HepG2 (cell line): ENCODE data around the gene PIGZ. TPM values are rescaled to one million over a fixed set of nuclear protein-coding genes. Genes with fewer than 3 reads are reported as not detected.

Experiments used
- ATAC-seq: fragments of 200-7000 bp; cut with Tn5 transposase; 3 replicates; pipeline ENCODE4 v1.9.1; 2020; ENCODE audit warnings: mild to moderate bottlenecking, moderate library complexity
- BruUV-seq: library from RNA; stranded (reverse); fragments of 400-500 nt; replicated peaks from 2 replicates; lab custom pipeline; 2021; lab: Mats Ljungman, UMichigan
- CTCF ChIA-PET: fragments of 300-600 bp; formaldehyde crosslinking; extraction: SDS; loops from one replicate; lab custom pipeline; 2021; ENCODE audit warnings: low total read pairs, inconsistent platforms, low intra/inter-chr PET ratio; lab: Yijun Ruan, JAX
- POLR2A ChIA-PET: fragments of 350-600 bp; sonication (Branson Sonifier 250); formaldehyde crosslinking; loops from one replicate; lab custom pipeline; 2020; ENCODE audit warnings: antibody characterized with exemption, inconsistent platforms; lab: Yijun Ruan, JAX
- DNase-seq: peaks from one replicate; pipeline ENCODE4 v3.0.0-alpha.2; 2015; ENCODE audit warnings: low spot score
- FAIRE-seq: peaks from 3 replicates; lab custom pipeline; 2011; peaks lifted over from hg19 to GRCh38; lab: Jason Lieb, UNC
- H2AFZ ChIP-seq: one replicate; pipeline ENCODE4 v1.6.1; 2011; ENCODE audit warnings: low read length, inconsistent platforms
- H3K27ac ChIP-seq: fragments of 300-600 bp; 3 replicates; pipeline ENCODE4 v1.8.0; 2011; ENCODE audit warnings: mixed run types, mild to moderate bottlenecking, mixed read lengths, low read length, inconsistent platforms; ENCODE audit not compliant: insufficient read depth; ENCODE audit errors: extremely low read length
- H3K27me3 ChIP-seq, 2 experiments: fragments of 200-600 bp in 1 of 2; 2 replicates in 1 of 2; 3 replicates in 1 of 2; pipeline versions ENCODE4 v1.6.0 to v1.8.0; 2011; ENCODE audit warnings: low read length in 2 of 2, mild to moderate bottlenecking in 2 of 2, moderate library complexity in 2 of 2, inconsistent platforms in 1 of 2; ENCODE audit not compliant: insufficient read depth in 2 of 2, control insufficient read depth in 1 of 2
- H3K36me3 ChIP-seq, 2 experiments: fragments of 200-600 bp in 1 of 2; replicated peaks in 1 of 2; 2 replicates in 1 of 2; 3 replicates in 1 of 2; pipeline versions ENCODE4 v1.5.1 to v1.8.0; 2011; ENCODE audit warnings: low read length in 2 of 2, inconsistent platforms in 1 of 2; ENCODE audit not compliant: insufficient read depth in 2 of 2, control insufficient read depth in 1 of 2
- H3K4me1 ChIP-seq: 2 replicates; pipeline ENCODE4 v1.5.1; 2012; ENCODE audit warnings: low read length, inconsistent platforms; ENCODE audit not compliant: insufficient read depth
- H3K4me2 ChIP-seq: 2 replicates; pipeline ENCODE4 v1.6.0; 2011; ENCODE audit warnings: low read depth, low read length, inconsistent platforms
- H3K4me3 ChIP-seq, 3 experiments: fragments of 200-600 bp in 1 of 3; sonication (generic), shearing (Covaris generic) in 1 of 3; replicated peaks in 1 of 3; 2 replicates each; pipeline ENCODE4 v1.5.1; 2011 to 2016; ENCODE audit warnings: low read length in 3 of 3, inconsistent platforms in 2 of 3, low read depth in 2 of 3, mild to moderate bottlenecking in 2 of 3, control low read depth in 1 of 3, mixed read lengths in 1 of 3; ENCODE audit not compliant: insufficient read depth in 1 of 3
- H3K79me2 ChIP-seq: one replicate; pipeline ENCODE4 v1.6.1; 2011; ENCODE audit warnings: low read length, inconsistent platforms; ENCODE audit not compliant: insufficient read depth
- H3K9ac ChIP-seq: 2 replicates; pipeline ENCODE4 v1.6.0; 2011; ENCODE audit warnings: mild to moderate bottlenecking, low read depth, low read length, inconsistent platforms; ENCODE audit not compliant: insufficient read depth
- H3K9me3 ChIP-seq: 2 replicates; pipeline ENCODE4 v1.5.1; 2012; ENCODE audit warnings: mild to moderate bottlenecking, low read length
- H4K20me1 ChIP-seq: 2 replicates; pipeline ENCODE4 v1.6.0; 2011; ENCODE audit warnings: inconsistent platforms, mild to moderate bottlenecking, low read length, moderate library complexity; ENCODE audit not compliant: insufficient read depth
- EP300 ChIP-seq, 3 experiments: sonication (generic) in 1 of 3; formaldehyde crosslinking in 1 of 3; IDR thresholded peaks; 2 replicates each; pipeline versions ENCODE4 v1.5.1 to v1.6.1; 2011 to 2020; ENCODE audit warnings: low read depth in 2 of 3, low read length in 2 of 3, borderline replicate concordance in 1 of 3, improper control_type of control experiment in 1 of 3, mild to moderate bottlenecking in 1 of 3, missing genetic modification reagents in 1 of 3, moderate library complexity in 1 of 3
- HMG20A ChIP-seq: IDR thresholded peaks from 2 replicates; pipeline ENCODE4 v1.6.1; 2016; ENCODE audit warnings: borderline replicate concordance
- MIER2 ChIP-seq: IDR thresholded peaks from 2 replicates; pipeline ENCODE4 v1.6.1; 2016; ENCODE audit warnings: missing biosample characterization, missing genetic modification reagents
- POLR2AphosphoS5 ChIP-seq: IDR thresholded peaks from 2 replicates; pipeline ENCODE4 v1.6.1; 2012; ENCODE audit warnings: low read depth, low read length
- WIZ ChIP-seq: sonication (generic); formaldehyde crosslinking; IDR thresholded peaks from 2 replicates; pipeline ENCODE4 v1.5.1; 2020; ENCODE audit warnings: mild to moderate bottlenecking, missing genetic modification reagents
- XBP1 ChIP-seq: sonication (generic); formaldehyde crosslinking; IDR thresholded peaks from 2 replicates; pipeline ENCODE4 v1.5.0; 2020; ENCODE audit warnings: missing genetic modification reagents
- ZBTB20 ChIP-seq: sonication (generic); formaldehyde crosslinking; IDR thresholded peaks from 2 replicates; pipeline ENCODE4 v1.8.1; 2023; ENCODE audit warnings: missing genetic modification reagents, low read depth, mild to moderate bottlenecking, borderline replicate concordance
- ZBTB7A ChIP-seq: sonication (generic); formaldehyde crosslinking; IDR thresholded peaks from 2 replicates; pipeline ENCODE4 v1.8.0; 2022; ENCODE audit warnings: mild to moderate bottlenecking, missing genetic modification reagents
- ZNF20 ChIP-seq: sonication (generic); formaldehyde crosslinking; IDR thresholded peaks from 2 replicates; pipeline ENCODE4 v1.4.0; 2020; ENCODE audit warnings: mild to moderate bottlenecking, moderate library complexity, missing genetic modification reagents
- ZNF317 ChIP-seq: sonication (generic); formaldehyde crosslinking; IDR thresholded peaks from 2 replicates; pipeline ENCODE4 v1.5.0; 2020; ENCODE audit warnings: mild to moderate bottlenecking, missing genetic modification reagents
- ZNF33B ChIP-seq: sonication (generic); formaldehyde crosslinking; IDR thresholded peaks from 2 replicates; pipeline ENCODE4 v1.5.1; 2020; ENCODE audit warnings: mild to moderate bottlenecking, missing genetic modification reagents
- ZNF589 ChIP-seq: sonication (generic); formaldehyde crosslinking; conservative IDR thresholded peaks from 2 replicates; pipeline ENCODE4 v1.8.0; 2022; ENCODE audit warnings: mild to moderate bottlenecking, moderate library complexity, missing genetic modification reagents
- ZNF652 ChIP-seq: IDR thresholded peaks from 2 replicates; pipeline ENCODE4 v1.6.1; 2016; ENCODE audit warnings: low read depth, borderline replicate concordance
- ZSCAN21 ChIP-seq: sonication (generic); formaldehyde crosslinking; IDR thresholded peaks from 2 replicates; pipeline ENCODE4 v1.8.0; 2022; ENCODE audit warnings: mild to moderate bottlenecking, missing genetic modification reagents, moderate library complexity, borderline replicate concordance
- WGBS: methylation state at CpG from one replicate; pipeline ENCODE4 v1.1.6; 2017; ENCODE audit warnings: low lambda C conversion rate; 5-methylcytosine and 5-hydroxymethylcytosine counted together
- in situ Hi-C: cut with HindIII; loops from 2 replicates; pipeline ENCODE4 v1.10.0; 2017; ENCODE audit warnings: low pct_unique_long_range_greater_than_20kb; ENCODE audit not compliant: extremely low pct_ligation_motif_present
- intact Hi-C: fragments of 100-400 bp; cut with micrococcal nuclease; formaldehyde crosslinking; loops from one replicate; pipeline ENCODE4 v1.10.0; 2022; ENCODE audit not compliant: unreplicated experiment
- polyA plus RNA-seq, 8 experiments: library from polyadenylated mRNA; depleted of rRNA in 3 of 8; stranded (reverse) in 7 of 8; unstranded in 1 of 8; fragments of >200 nt; fragmentation: Illumina TruSeq in 4 of 8; extraction: Trizol in 4 of 8; gene quantifications; 2 replicates each; pipeline versions ENCODE4 v1.2.1 to v1.2.3, GENCODE V29; 2011 to 2016; ENCODE audit warnings: low read depth in 4 of 8, missing spikeins in 1 of 8, mixed read lengths in 1 of 8; ENCODE audit not compliant: insufficient read depth in 1 of 8
- total RNA-seq, 5 experiments: library from RNA; depleted of rRNA; stranded (reverse); fragments of >200 nt; fragmentation: Illumina TruSeq; extraction: Trizol; gene quantifications; 2 replicates each; pipeline ENCODE4 v1.2.3, GENCODE V29; 2016; ENCODE audit warnings: low read depth in 1 of 5
- TF ChIP-seq, protein P1 (sequence below): IDR thresholded peaks from 2 replicates; pipeline ENCODE4 v1.6.1; 2012; ENCODE audit warnings: inconsistent platforms
- TF ChIP-seq, protein P2 (sequence below): IDR thresholded peaks from 2 replicates; pipeline ENCODE4 v1.6.1; 2016; ENCODE audit warnings: mild to moderate bottlenecking, missing biosample characterization, missing genetic modification reagents

The PIGZ gene
- total and polyA plus RNA-seq, 2 of the 13 experiments (the other 11 are each of a cell fraction or from before 2014, with no cell fraction given) = 4.7 to 60.5 TPM

DNA sequence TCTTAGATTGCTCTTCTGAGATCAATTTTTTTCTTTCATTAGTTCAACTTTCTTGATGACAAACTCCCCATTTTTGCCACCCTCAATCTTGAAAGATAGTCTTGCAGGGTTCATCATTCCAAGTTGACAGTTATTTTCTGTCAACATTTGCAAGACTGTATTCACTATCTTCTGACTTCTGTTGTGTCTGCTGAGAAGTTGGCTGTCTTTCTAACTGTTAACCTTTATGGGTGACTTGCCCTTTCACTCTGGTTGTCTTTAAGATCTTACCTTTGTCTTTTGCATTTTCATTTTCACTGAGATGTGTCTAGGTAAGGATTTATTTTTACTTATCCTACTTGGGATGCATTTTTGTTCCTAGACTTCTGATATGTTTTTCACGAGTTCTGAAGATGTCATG lies 14.6 kb upstream of the PIGZ start:
- CTCF ChIA-PET = no interaction called here
- intact Hi-C loops = no loop called here
- in situ Hi-C loops = loop anchor here (25.0 kb wide), 1 partner anchor 529 kb away; no protein-coding TSS in a partner anchor

DNA sequence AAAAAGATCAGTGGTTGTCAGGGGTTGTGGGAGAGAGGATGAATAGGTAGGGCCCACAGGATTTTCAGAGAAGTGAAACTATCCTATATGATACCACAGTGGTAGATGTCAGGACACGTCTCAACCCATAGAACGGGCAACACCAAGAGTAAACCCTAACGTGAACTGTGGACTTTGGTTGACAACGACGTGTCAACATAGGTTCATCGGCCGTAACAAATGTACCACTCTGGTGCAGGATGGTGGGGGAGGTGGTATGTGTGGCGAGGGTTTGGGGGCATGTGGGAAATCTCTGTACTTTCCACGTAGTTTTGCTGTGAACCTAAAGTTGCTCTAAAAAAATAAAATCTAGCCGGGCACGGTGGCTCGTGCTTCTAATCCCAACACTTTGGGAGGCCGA lies 13.0 kb upstream of the PIGZ start:
- ChIA-PET CTCF (no interaction called here), POLR2A (no interaction called here)
- H3K4me1 ChIP-seq = peaks cover 56% of the 10 kb centered on the region
- peak overlapping the region; percentile 44 for H3K4me2 ChIP-seq
- no peaks in the 10 kb centered on the region for H3K79me2 ChIP-seq
- in situ Hi-C loops (loop anchor here (25.0 kb wide), 1 partner anchor 531 kb away; no protein-coding TSS in a partner anchor), intact Hi-C loops (no loop called here)
- no peaks in the 10 kb centered on the region for H4K20me1 ChIP-seq
- peak overlapping the region; percentile 72 for H3K27ac ChIP-seq
- H3K4me3 ChIP-seq = no peak overlapping the region; a peak in 1 of 6 replicates
- H3K36me3 ChIP-seq = no peaks in the 10 kb centered on the region
- H2AFZ ChIP-seq = no peak overlapping the region
- DNase-seq = peak; percentile 87
- BruUV-seq = no TSS peak
- no peak overlapping the region for H3K9ac ChIP-seq
- peaks cover 10% of the 10 kb centered on the region; the same call in 1 of the 2 replicates for H3K9me3 ChIP-seq
- peak; percentile 82 for ATAC-seq
- H3K27me3 ChIP-seq = no peaks in the 10 kb centered on the region
- 17% methylated on average over 13 of the region's 13 CpGs for WGBS
- FAIRE-seq = peak; percentile 95
- TF ChIP-seq EP300 (IDR thresholded peaks at IDR 0.05; ENCODE audit: low read depth in 2 of 2, low read length in 2 of 2) (peak in 1 of 2 experiments; percentile 75; a peak in 2 of 4 replicates), EP300 (CRISPR knock-in tag; IDR thresholded peaks at IDR 0.05; ENCODE audit: borderline replicate concordance) (no peak), ZBTB7A (CRISPR knock-in tag) (no peak), ZBTB20 (CRISPR knock-in tag) (peak; percentile 97; the same call in 1 of the 2 replicates), WIZ (CRISPR knock-in tag) (0 out of 2 replicates have a peak, but pooled peaks have one; percentile 33), ZNF589 (CRISPR knock-in tag) (no peak), ZSCAN21 (CRISPR knock-in tag) (peak; percentile 52; the same call in 1 of the 2 replicates), ZNF20 (CRISPR knock-in tag) (no peak), MIER2 (CRISPR knock-in tag) (no peak; the same call in 1 of the 2 replicates), HMG20A (CRISPR knock-in tag) (peak; percentile 25; the same call in 1 of the 2 replicates), POLR2AphosphoS5 (no peak), XBP1 (CRISPR knock-in tag) (no peak), ZNF33B (CRISPR knock-in tag) (no peak)
- TF ChIP-seq, protein P1, sequence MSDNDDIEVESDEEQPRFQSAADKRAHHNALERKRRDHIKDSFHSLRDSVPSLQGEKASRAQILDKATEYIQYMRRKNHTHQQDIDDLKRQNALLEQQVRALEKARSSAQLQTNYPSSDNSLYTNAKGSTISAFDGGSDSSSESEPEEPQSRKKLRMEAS = peak; percentile 81
- TF ChIP-seq, protein P2, sequence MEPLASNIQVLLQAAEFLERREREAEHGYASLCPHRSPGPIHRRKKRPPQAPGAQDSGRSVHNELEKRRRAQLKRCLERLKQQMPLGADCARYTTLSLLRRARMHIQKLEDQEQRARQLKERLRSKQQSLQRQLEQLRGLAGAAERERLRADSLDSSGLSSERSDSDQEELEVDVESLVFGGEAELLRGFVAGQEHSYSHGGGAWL (CRISPR knock-in tag) = no peak

More for the DNA sequence above, 14.6 kb upstream of the PIGZ start:
- Histone ChIP-seq H3K79me2 (no peaks in the 10 kb centered on the region), H3K4me3 (no peak overlapping the region), H3K4me2 (no peak overlapping the region), H2AFZ (no peak overlapping the region), H4K20me1 (no peaks in the 10 kb centered on the region), H3K9me3 (peaks cover 10% of the 10 kb centered on the region; the same call in 1 of the 2 replicates), H3K36me3 (no peaks in the 10 kb centered on the region), H3K9ac (no peak overlapping the region), H3K27ac (no peak overlapping the region), H3K27me3 (no peaks in the 10 kb centered on the region), H3K4me1 (peaks cover 69% of the 10 kb centered on the region)
- TF ChIP-seq ZNF317 (CRISPR knock-in tag) = peak; percentile 95
- no peak for TF ChIP-seq ZNF652 (CRISPR knock-in tag)
- ATAC-seq = no peak
- no peak for DNase-seq
- 88% methylated on average over 1 of the region's 1 CpG for WGBS
- no peak for FAIRE-seq
- POLR2A ChIA-PET = no interaction called here
- BruUV-seq = no TSS peak
